B cell (primary cell): ENCODE data around the gene TPSG1. TPM values are rescaled to one million over a fixed set of nuclear protein-coding genes. Genes with fewer than 3 reads are reported as not detected.

ENCODE experiments used
- ATAC-seq: fragments of 200-7000 bp; cut with Tn5 transposase; one replicate; pipeline ENCODE4 v1.10.0; 2021; ENCODE audit warnings: low read depth, mild to moderate bottlenecking, moderate number of reproducible peaks, moderate library complexity
- CTCF ChIA-PET: fragments of 350-600 bp; sonication (Branson Sonifier 250); formaldehyde crosslinking; loops from one replicate; lab custom pipeline; 2021; ENCODE audit warnings: antibody characterized with exemption, inconsistent platforms; lab: Charles Lee
- POLR2A ChIA-PET: fragments of 350-600 bp; sonication (Branson Sonifier 250); formaldehyde crosslinking; loops from one replicate; lab custom pipeline; 2021; ENCODE audit warnings: antibody characterized with exemption; lab: Charles Lee
- DNase-seq: peaks from one replicate; pipeline ENCODE4 v3.0.0; 2013
- H2AFZ ChIP-seq: 2 replicates; pipeline ENCODE4 v1.6.1; 2012; ENCODE audit warnings: mild to moderate bottlenecking, low read depth, low read length; ENCODE audit not compliant: insufficient read depth, poor library complexity, severe bottlenecking
- H3K27ac ChIP-seq, 2 donors: 1 replicate in 1 of 2; 2 replicates in 1 of 2; pipeline ENCODE4 v1.5.1; 2012 to 2013; ENCODE audit warnings: low read length in 2 of 2, mild to moderate bottlenecking in 2 of 2, moderate library complexity in 1 of 2
- H3K27me3 ChIP-seq, 4 experiments: fragments of 200-600 bp in 1 of 4; sonication (generic) in 1 of 4; replicated peaks in 1 of 4; 1 replicate in 2 of 4; 2 replicates in 2 of 4; pipeline versions ENCODE4 v1.6.1 to v1.7.0; 2013 to 2016; ENCODE audit warnings: low read length in 3 of 4, mild to moderate bottlenecking in 2 of 4, mixed read lengths in 1 of 4, moderate library complexity in 1 of 4; ENCODE audit not compliant: insufficient read depth in 4 of 4, control insufficient read depth in 3 of 4; ENCODE audit errors: control extremely low read depth in 1 of 4
- H3K36me3 ChIP-seq, 2 experiments: replicated peaks in 1 of 2; 1 replicate in 1 of 2; 2 replicates in 1 of 2; pipeline versions ENCODE4 v1.6.1 to v1.7.1; 2013; ENCODE audit warnings: low read length in 1 of 2; ENCODE audit not compliant: insufficient read depth in 2 of 2, control insufficient read depth in 1 of 2; ENCODE audit errors: control extremely low read depth in 1 of 2, extremely low read depth in 1 of 2
- H3K4me1 ChIP-seq, 2 donors: fragments of 200-600 bp in 1 of 2; sonication (generic) in 1 of 2; 1 replicate in 1 of 2; 2 replicates in 1 of 2; pipeline versions ENCODE4 v1.5.1 to v1.6.1; 2013 to 2017; ENCODE audit warnings: low read length in 2 of 2; ENCODE audit not compliant: control insufficient read depth in 2 of 2, insufficient read depth in 2 of 2
- H3K4me2 ChIP-seq: replicated peaks from 2 replicates; pipeline ENCODE3; 2012; ENCODE audit warnings: mild to moderate bottlenecking, low read depth, low read length; ENCODE audit not compliant: poor library complexity, severe bottlenecking
- H3K4me3 ChIP-seq, 5 experiments: fragments of 200-600 bp in 1 of 5; sonication (generic) in 1 of 5; 1 replicate in 3 of 5; 2 replicates in 2 of 5; pipeline versions ENCODE4 v1.5.1 to v1.7.0; 2011 to 2016; ENCODE audit warnings: low read length in 4 of 5, mild to moderate bottlenecking in 4 of 5, low read depth in 2 of 5, control low read depth in 1 of 5, moderate library complexity in 1 of 5; ENCODE audit not compliant: insufficient read depth in 1 of 5; ENCODE audit errors: control extremely low read depth in 1 of 5, extremely low read depth in 1 of 5
- H3K79me2 ChIP-seq: fragments of 200-600 bp; sonication (generic); one replicate; pipeline ENCODE4 v1.6.0; 2016; ENCODE audit warnings: low read length; ENCODE audit not compliant: control insufficient read depth, insufficient read depth
- H3K9ac ChIP-seq: fragments of 200-600 bp; sonication (generic); 2 replicates; pipeline ENCODE4 v1.6.1; 2017; ENCODE audit warnings: mild to moderate bottlenecking, low read length, moderate library complexity
- H3K9me3 ChIP-seq, 3 donors: one replicate each; pipeline versions ENCODE4 v1.6.1 to v1.7.1; 2013; ENCODE audit warnings: low read length in 2 of 3; ENCODE audit not compliant: control insufficient read depth in 2 of 3, insufficient read depth in 1 of 3; ENCODE audit errors: control extremely low read depth in 1 of 3
- H4K20me1 ChIP-seq: 2 replicates; pipeline ENCODE4 v1.6.0; 2012; ENCODE audit warnings: mild to moderate bottlenecking, low read length; ENCODE audit not compliant: insufficient read depth, control insufficient read depth, poor library complexity, severe bottlenecking
- H3K27ac Mint-ChIP-seq: one replicate; pipeline ENCODE4 v1.8.0; 2021; ENCODE audit warnings: mixed read lengths
- H3K27me3 Mint-ChIP-seq: one replicate; pipeline ENCODE4 v1.8.0; 2021; ENCODE audit warnings: mixed read lengths
- H3K4me1 Mint-ChIP-seq: one replicate; pipeline ENCODE4 v1.8.0; 2021; ENCODE audit warnings: mixed read lengths
- H3K4me3 Mint-ChIP-seq: one replicate; pipeline ENCODE4 v1.8.0; 2021; ENCODE audit warnings: mixed read lengths
- H3K9me3 Mint-ChIP-seq: one replicate; pipeline ENCODE4 v1.8.0; 2022; ENCODE audit warnings: mixed read lengths; ENCODE audit not compliant: insufficient read depth
- CTCF ChIP-seq: fragments of 200-600 bp; IDR thresholded peaks from one replicate; pipeline ENCODE4 v1.8.0; 2022; ENCODE audit warnings: antibody characterized with exemption, mild to moderate bottlenecking
- EZH2 ChIP-seq: IDR thresholded peaks from 2 replicates; pipeline ENCODE4 v1.6.1; 2012; ENCODE audit warnings: borderline replicate concordance, low read depth, mild to moderate bottlenecking, moderate library complexity, low read length; ENCODE audit not compliant: insufficient read depth, poor library complexity, severe bottlenecking
- WGBS: methylation state at CpG from one replicate; pipeline ENCODE4 v1.1.5; 2013; ENCODE audit warnings: missing lambda C conversion rate; ENCODE audit not compliant: insufficient coverage; 5-methylcytosine and 5-hydroxymethylcytosine counted together
- intact Hi-C: fragments of 100-400 bp; cut with micrococcal nuclease; formaldehyde crosslinking; loops from one replicate; pipeline ENCODE4 v1.10.0; 2022
- polyA plus RNA-seq: library from polyadenylated mRNA; depleted of rRNA; stranded (reverse); fragments of >200 nt; gene quantifications from 2 replicates; pipeline ENCODE4 v1.2.3, GENCODE V29; 2012
- total RNA-seq, 2 donors: library from RNA; stranded (reverse); fragments of 120-200 nt in 1 of 2; gene quantifications; 1 replicate in 1 of 2; 2 replicates in 1 of 2; pipeline versions ENCODE4 v1.2.3 to v1.2.4, GENCODE V29; 2013 to 2022

Gene TPSG1
- total and polyA plus RNA-seq, 2 donors (not counting 1 experiment from before 2014, with no cell fraction given): not detected

DNA sequence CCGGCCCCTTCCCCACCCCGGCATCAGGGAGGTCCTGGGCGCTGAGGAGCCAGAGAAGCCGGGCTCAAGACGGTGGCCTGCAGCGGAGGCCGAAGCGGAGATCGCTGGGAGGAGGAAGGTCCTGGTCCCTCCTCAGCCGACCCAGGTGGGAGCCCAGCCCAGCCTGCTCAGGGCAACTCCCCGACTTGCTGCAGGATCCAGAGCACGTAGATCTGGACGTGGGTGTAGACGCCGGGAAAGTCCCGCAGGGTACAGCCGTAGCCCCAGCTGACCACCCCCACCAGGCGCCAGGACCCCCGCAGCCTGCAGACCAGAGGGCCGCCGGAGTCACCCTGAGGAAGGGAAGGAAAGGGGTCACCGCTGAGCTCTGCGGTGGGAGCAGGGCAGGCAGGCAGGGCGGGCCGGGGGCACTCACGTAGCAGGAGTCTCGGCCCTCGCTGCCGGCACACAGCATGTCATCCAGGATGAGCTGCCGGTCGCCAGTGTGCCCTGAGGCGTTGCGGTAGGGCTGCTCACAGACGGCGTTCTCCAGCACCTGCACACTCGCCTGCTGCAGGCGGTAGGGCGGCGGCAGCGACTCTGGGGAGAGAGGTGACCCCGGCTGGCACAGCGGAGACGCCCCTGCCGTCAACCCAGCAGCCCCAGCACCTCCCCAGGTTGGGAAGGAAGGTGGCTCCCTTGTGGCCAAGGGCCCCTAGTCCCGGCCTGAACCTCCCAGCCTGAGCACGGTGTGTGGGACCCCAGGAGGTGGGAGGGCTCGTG lies 36.2 kb upstream of the TPSG1 start:
- ATAC-seq: no peak
- CTCF ChIA-PET: no interaction called here
- H3K9me3 Mint-ChIP-seq: peaks cover 5% of the 10 kb centered on the region
- POLR2A ChIA-PET: interaction anchor here (0.7 kb wide), 1 partner anchor 1506 kb away, joined by 4 read pairs; no protein-coding TSS in a partner anchor
- Histone ChIP-seq H3K36me3 (no peaks in the 10 kb centered on the region), H3K27ac (no peak overlapping the region), H2AFZ (no peak overlapping the region), H3K79me2 (no peaks in the 10 kb centered on the region), H3K4me1 (peaks cover 6 to 8% of the 10 kb centered on the region in 2 donors), H3K9me3 (peaks cover 0 to 8% (median 0%) of the 10 kb centered on the region in 3 donors), H4K20me1 (no peaks in the 10 kb centered on the region), H3K4me3 (no peak overlapping the region), H3K9ac (no peak overlapping the region), H3K27me3 (peaks cover 0 to 60% (median 12%) of the 10 kb centered on the region in 4 experiments), H3K4me2 (no peak overlapping the region)
- H3K4me1 Mint-ChIP-seq: peaks cover 4% of the 10 kb centered on the region
- no peak overlapping the region for H3K4me3 Mint-ChIP-seq
- intact Hi-C loops: no loop called here
- no peak for TF ChIP-seq CTCF
- no peak for TF ChIP-seq EZH2
- WGBS: 24% methylated on average over 35 of the region's 47 CpGs
- no peak for DNase-seq
- peaks cover 21% of the 10 kb centered on the region for H3K27me3 Mint-ChIP-seq
- no peak overlapping the region for H3K27ac Mint-ChIP-seq

- Histone ChIP-seq H3K9me3 (peaks cover 0 to 7% (median 0%) of the 10 kb centered on the region in 3 donors), H3K4me3 (no peak overlapping the region), H4K20me1 (no peaks in the 10 kb centered on the region), H3K9ac (no peak overlapping the region), H3K36me3 (no peaks in the 10 kb centered on the region), H3K4me1 (peaks cover 6 to 8% of the 10 kb centered on the region in 2 donors), H3K4me2 (no peak overlapping the region), H2AFZ (no peak overlapping the region), H3K27ac (no peak overlapping the region), H3K27me3 (peaks cover 0 to 62% (median 12%) of the 10 kb centered on the region in 4 experiments), H3K79me2 (no peaks in the 10 kb centered on the region)
- ATAC-seq (no peak), DNase-seq (no peak)
- POLR2A ChIA-PET: no interaction called here
- Mint-ChIP-seq H3K4me3 (no peak overlapping the region), H3K4me1 (peaks cover 4% of the 10 kb centered on the region), H3K9me3 (peaks cover 5% of the 10 kb centered on the region), H3K27me3 (peaks cover 21% of the 10 kb centered on the region), H3K27ac (no peak overlapping the region)
- intact Hi-C loops: no loop called here
- CTCF ChIA-PET: no interaction called here
- TF ChIP-seq EZH2 (no peak), CTCF (no peak)
- 76% methylated on average over 35 of the region's 36 CpGs for WGBS
Measured at GRCh38 chr16:1260101-1260680, 35.1 kb upstream of the TPSG1 start.
